Mammary epithelial cell (primary cell): Measurements from ENCODE around the gene LTBP3.

Source experiments
- EZH2 ChIP-seq: IDR thresholded peaks from 2 replicates; pipeline ENCODE4 v1.6.1; 2012; ENCODE audit warnings: low read length, inconsistent platforms, borderline replicate concordance
- TF ChIP-seq, protein P1 (sequence below), 2 donors: IDR thresholded peaks in 1 of 2; conservative IDR thresholded peaks in 1 of 2; 2 replicates each; pipeline ENCODE4 v1.5.1; 2011 to 2012; ENCODE audit warnings: inconsistent platforms in 2 of 2, low read length in 2 of 2, mild to moderate bottlenecking in 2 of 2, control low read depth in 1 of 2, low read depth in 1 of 2; ENCODE audit not compliant: insufficient read depth in 1 of 2; ENCODE audit errors: extremely low read depth in 1 of 2

DNA sequence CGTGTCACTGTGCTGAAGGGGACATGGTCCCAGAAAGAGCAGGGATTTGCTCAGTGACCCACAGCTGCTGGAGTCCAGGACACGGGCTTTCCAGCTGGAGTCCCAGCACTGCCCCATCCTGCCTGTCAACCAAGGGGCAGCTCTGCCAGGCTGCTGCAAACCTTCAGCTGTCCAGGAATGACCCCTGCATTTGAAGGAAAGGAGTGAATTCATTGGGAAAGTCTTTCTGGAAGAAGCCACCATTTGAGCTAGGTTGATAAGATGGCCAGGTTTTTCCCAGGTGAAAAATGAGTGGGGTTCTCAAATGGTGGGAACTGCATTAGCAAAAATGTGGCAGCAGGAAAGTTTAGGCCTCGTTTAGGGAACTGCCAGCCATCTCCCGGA is 28.1 kb upstream of the LTBP3 start:
- TF ChIP-seq, protein P1, sequence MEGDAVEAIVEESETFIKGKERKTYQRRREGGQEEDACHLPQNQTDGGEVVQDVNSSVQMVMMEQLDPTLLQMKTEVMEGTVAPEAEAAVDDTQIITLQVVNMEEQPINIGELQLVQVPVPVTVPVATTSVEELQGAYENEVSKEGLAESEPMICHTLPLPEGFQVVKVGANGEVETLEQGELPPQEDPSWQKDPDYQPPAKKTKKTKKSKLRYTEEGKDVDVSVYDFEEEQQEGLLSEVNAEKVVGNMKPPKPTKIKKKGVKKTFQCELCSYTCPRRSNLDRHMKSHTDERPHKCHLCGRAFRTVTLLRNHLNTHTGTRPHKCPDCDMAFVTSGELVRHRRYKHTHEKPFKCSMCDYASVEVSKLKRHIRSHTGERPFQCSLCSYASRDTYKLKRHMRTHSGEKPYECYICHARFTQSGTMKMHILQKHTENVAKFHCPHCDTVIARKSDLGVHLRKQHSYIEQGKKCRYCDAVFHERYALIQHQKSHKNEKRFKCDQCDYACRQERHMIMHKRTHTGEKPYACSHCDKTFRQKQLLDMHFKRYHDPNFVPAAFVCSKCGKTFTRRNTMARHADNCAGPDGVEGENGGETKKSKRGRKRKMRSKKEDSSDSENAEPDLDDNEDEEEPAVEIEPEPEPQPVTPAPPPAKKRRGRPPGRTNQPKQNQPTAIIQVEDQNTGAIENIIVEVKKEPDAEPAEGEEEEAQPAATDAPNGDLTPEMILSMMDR (conservative IDR thresholded peaks at IDR 0.05 in 1 of 2, IDR thresholded peaks at IDR 0.05 in 1 of 2; ENCODE audit: extremely low read depth in 1 of 2, insufficient read depth in 1 of 2, low read depth in 1 of 2, low read length in 2 of 2) = no peak
- no peak for TF ChIP-seq EZH2
